Testis (tissue), 2 donors: ENCODE results near the gene SALL3.

Source experiments
- CTCF ChIP-seq, 3 experiments: fragments of 450-650 bp in 2 of 3; fragments of 200-600 bp in 1 of 3; sonication (generic) in 1 of 3; IDR thresholded peaks; one replicate each; pipeline ENCODE4 v1.5.1; 2016 to 2019; ENCODE audit warnings: antibody characterized with exemption in 3 of 3, mild to moderate bottlenecking in 2 of 3, moderate library complexity in 1 of 3
- POLR2A ChIP-seq: fragments of 450-650 bp; IDR thresholded peaks from one replicate; pipeline ENCODE4 v1.6.1; 2017; ENCODE audit warnings: antibody characterized with exemption, mild to moderate bottlenecking, moderate library complexity

- no peak for TF ChIP-seq CTCF (IDR thresholded peaks at IDR 0.05)
- TF ChIP-seq POLR2A = no peak
These were observed 26.0 kb downstream of the SALL3 start for GRCh38 chr18:79005653-79006052.
